GM19395 (cell line): ENCODE data around the gene EIF4E2.

ENCODE experiments used
- ATAC-seq: cut with Tn5 transposase; IDR thresholded peaks from one replicate; pipeline ENCODE4 v1.9.1; 2021; ENCODE audit warnings: mild to moderate bottlenecking, moderate library complexity; ENCODE audit not compliant: unreplicated experiment

The EIF4E2 gene

DNA sequence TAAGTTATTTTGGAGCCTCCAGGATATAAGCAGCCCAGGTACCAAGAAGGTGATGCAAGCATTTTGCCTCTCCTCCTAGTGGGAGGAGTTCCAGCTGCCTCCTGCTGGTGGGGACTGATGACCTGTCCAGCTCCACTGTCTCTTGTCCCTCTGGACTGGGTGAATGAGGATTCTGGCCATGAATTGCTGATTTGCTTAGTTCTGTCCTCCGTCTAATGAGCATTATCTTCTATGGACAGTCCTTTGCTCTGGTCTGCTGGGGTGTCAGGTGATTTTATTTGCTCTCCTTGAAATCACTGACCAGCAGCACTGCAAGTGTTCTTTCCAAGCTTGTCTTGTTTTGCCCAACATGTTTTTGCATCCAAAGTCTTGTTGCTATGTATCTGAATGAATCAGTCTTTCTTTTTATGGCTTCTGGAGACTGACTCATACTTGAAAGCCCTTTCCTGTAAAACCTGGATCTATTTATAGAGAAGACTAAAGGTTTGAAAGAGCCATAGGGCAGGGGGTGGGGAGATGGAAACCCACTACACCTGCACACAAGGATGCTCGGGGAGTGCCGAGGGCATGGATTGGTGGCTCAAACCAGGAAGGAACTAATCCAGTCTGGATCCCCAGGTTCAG is 42.4 kb downstream of the EIF4E2 start:
- no peak for ATAC-seq

DNA sequence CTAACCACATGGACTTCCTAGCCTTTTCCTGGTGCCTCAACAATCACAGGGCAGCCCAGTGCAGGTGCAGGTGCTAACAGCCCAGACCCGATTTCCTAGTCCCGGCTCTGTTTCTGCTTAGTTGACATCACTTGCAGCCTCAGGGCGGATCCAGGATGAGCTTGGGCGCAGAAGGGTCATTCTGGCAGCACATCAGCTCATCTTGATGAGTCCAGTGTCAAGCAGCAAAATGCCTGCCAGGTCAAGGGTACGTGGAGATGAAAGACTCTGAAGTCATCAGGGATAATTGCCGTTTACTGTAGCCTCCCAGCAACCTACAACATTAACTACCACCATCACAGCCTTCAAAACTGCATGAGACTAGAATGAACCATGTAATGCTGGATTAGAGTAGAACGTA is 43.5 kb downstream of the EIF4E2 start:
- no peak for ATAC-seq

DNA sequence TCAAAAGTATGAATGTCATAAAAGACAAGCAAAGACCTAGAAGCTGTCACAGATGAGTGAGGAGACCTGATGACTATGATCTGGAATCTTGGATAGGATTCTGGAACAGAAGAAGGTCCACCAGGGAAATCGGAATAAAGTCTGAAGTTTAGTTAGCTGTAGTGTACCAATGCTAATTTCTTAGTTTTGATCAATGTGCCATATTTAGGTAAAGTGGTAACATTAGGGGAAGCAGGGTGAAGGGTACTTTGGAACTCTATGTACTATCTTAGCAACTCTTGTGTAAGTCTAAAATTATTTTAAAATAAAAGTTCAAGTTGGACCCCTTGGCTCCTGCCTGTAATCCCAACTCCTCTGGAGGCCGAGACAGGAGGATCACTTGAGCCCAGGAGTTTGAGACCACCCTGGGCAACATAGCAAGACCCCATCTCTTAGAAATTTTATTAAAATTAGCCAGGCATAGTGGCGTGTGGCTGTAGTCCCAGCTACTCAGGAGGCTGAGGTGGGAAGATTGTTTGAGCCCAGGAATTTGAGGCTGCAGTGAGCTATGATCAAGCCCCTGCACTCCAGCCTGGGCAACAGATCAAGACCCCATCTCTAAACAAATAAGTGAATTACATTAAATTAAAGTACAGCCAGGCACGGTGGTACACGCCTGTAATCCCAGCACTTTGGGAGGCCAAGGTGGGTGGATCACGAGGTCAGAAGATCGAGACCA is 47.0 kb downstream of the EIF4E2 start:
- no peak for ATAC-seq

- no peak for ATAC-seq
Observed at GRCh38 chr2:232598293-232598692, 47.8 kb downstream of the EIF4E2 start.

DNA sequence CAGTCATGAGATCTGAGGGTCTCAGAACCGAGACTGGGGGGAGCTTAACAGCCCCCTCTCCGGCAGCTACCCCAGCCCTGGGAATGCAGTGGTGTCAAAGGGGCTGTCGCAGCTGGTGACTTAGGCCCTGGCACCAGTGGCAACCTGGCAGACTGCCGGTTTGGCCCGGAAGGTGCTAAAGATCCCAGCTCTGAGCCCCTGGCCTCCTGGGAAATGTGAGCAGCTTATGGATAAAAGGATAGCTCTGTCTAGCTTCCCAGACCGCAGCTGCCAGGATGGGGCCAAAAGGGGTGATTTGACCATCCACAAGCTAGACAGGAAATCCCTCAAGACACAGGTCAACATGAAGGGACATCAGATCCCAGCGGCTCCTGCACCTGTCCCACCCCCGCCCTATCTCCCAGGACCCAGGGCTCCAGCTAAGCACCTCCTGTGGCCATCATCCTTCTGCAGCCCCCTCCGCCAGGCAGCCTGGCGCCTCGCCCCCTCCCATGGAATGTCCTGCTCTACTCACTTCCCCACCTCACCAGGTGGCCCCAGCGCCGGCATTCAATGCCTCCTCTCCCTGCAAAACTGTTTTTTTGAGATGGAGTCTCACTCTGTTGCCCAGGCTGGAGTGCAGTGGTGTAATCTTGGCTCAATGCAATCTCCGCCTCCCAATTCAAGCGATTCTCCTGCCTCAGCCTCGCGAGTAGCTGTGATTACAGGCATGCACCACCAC is 49.7 kb downstream of the EIF4E2 start:
- ATAC-seq, result no peak

- no peak for ATAC-seq
Observed at GRCh38 chr2:232603283-232603682, 52.8 kb downstream of the EIF4E2 start.

- ATAC-seq, result no peak
Observed at GRCh38 chr2:232604535-232604934, 54.0 kb downstream of the EIF4E2 start.

DNA sequence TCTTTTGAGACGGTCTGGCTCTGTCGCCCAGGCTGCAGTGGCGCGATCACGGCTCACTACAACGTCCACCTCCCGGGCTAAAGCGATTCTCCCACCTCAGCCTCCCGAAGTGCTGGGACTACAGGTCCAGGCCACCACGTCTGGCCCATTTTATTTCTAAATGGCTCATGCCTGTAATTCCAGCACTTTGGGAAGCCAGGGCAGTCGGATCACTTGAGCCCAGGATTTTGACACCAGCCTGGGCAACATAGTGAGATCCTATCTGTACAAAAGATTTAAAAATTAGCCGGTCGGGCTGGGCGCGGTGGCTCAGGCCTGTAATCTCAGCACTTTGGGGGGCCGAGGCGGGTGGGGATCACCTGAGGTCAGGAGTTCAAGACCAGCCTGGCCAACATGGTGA is 56.5 kb downstream of the EIF4E2 start:
- ATAC-seq, result no peak

GRCh38 chr2:232609607-232610006 is 59.1 kb downstream of the EIF4E2 start:
- ATAC-seq, result no peak

GRCh38 chr2:232610081-232610480 is 59.6 kb downstream of the EIF4E2 start:
- ATAC-seq, result no peak

- ATAC-seq, result no peak
Observed at GRCh38 chr2:232611061-232611460, 60.6 kb downstream of the EIF4E2 start.

GRCh38 chr2:232611559-232612218 is 61.2 kb downstream of the EIF4E2 start:
- ATAC-seq, result no peak

- no peak for ATAC-seq
Observed at GRCh38 chr2:232613538-232614134, 63.1 kb downstream of the EIF4E2 start.

DNA sequence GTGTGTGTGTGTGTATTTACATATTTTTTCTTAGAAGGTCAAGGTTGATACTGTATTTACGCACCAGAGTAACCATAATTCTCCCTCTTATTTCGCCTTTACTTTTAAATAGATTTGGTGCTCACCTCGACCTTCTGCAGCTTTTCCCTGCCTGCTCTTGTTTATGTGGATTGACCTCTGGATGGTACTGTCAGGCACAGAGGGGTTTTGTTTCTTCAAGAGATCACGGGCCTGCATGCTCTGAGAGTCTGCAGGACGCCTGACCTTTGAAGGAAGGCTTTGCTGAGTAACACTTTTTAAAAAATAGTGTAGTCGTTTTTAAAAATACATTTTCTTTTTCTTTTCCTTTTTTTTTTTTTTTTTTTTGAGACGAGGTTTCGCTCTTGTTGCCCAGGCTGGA is 64.8 kb downstream of the EIF4E2 start:
- ATAC-seq, result no peak
